Measurements from ENCODE around the gene ANTKMT. TPM values are rescaled to one million over a fixed set of nuclear protein-coding genes. Genes with fewer than 3 reads are reported as not detected.

The ANTKMT gene
- total and polyA plus RNA-seq, 2 experiments from 2014 or later, result 55.1 to 82.6 TPM

DNA sequence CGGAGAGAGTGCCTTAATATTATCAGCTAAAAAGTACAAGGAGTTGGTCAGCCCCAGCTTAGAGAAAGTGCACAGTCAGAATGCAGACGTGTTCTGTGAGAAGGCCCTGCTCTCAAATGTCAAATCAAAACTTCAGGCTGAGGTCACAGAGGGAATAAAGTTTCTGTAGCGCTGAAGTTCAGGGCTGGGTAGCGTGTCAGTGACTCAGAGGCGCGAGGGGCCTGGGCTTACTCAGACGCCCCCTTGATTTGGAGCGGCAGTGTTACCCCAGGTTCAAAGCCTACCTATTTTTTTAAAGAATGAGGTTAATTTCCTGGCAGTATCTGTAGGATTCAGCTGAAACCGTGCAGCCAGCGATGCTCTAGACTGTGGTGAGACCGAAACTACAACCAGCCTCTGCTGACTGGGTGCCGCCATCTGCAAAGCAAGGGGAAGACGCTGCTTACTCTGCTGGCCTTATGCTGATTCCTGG lies 15.1 kb downstream of the ANTKMT start:
- no peaks in the 10 kb centered on the region for H3K4me1 ChIP-seq (ENCODE audit: low read depth)
- TF ChIP-seq, protein P1, sequence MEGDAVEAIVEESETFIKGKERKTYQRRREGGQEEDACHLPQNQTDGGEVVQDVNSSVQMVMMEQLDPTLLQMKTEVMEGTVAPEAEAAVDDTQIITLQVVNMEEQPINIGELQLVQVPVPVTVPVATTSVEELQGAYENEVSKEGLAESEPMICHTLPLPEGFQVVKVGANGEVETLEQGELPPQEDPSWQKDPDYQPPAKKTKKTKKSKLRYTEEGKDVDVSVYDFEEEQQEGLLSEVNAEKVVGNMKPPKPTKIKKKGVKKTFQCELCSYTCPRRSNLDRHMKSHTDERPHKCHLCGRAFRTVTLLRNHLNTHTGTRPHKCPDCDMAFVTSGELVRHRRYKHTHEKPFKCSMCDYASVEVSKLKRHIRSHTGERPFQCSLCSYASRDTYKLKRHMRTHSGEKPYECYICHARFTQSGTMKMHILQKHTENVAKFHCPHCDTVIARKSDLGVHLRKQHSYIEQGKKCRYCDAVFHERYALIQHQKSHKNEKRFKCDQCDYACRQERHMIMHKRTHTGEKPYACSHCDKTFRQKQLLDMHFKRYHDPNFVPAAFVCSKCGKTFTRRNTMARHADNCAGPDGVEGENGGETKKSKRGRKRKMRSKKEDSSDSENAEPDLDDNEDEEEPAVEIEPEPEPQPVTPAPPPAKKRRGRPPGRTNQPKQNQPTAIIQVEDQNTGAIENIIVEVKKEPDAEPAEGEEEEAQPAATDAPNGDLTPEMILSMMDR (IDR thresholded peaks at IDR 0.05; ENCODE audit: low read depth, low read length), result no peak
- no peak for DNase-seq (ENCODE audit: low read depth in 1 of 2, low spot score in 1 of 2)
- no peaks in the 10 kb centered on the region for H3K27me3 ChIP-seq
- H3K36me3 ChIP-seq, result peaks cover 6% of the 10 kb centered on the region
- no peak overlapping the region for H3K4me3 ChIP-seq
- H3K9me3 ChIP-seq (ENCODE audit: low read depth), result no peaks in the 10 kb centered on the region
- no peak overlapping the region for H3K27ac ChIP-seq

DNA sequence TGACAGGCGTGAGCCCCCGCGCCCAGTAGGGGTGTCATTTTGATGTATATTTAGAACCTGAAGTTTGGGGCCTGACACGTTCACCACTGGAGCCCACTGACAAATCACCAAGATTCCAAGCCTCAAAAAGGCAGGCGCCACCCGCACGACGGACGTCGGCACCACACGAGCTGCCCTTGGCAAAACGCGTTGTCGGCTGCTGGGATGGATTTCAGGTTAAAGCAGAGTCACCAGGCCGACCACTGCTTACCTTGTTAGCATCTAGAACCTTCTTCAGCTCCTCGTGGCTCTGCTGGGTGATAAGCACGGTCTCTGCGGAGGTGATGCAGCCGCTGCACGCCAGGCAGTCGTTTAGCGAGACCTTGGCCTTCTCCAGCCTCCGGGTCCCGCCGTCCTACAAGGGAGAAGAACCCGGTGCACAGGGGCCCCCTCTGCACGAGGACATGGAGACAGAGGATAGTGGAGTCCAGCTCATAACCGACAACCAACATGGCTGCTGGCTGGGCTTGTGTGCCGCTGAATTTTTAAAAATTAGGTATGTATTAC lies 16.1 kb downstream of the ANTKMT start:
- TF ChIP-seq, protein P1 (IDR thresholded peaks at IDR 0.05; ENCODE audit: low read depth, low read length), result no peak
- Histone ChIP-seq H3K4me1 (ENCODE audit: low read depth) (no peaks in the 10 kb centered on the region), H3K27me3 (no peaks in the 10 kb centered on the region), H3K9me3 (ENCODE audit: low read depth) (no peaks in the 10 kb centered on the region), H3K27ac (no peak overlapping the region), H3K36me3 (peaks cover 6% of the 10 kb centered on the region), H3K4me3 (no peak overlapping the region)
- no peak for DNase-seq (ENCODE audit: low read depth in 1 of 2, low spot score in 1 of 2)

DNA sequence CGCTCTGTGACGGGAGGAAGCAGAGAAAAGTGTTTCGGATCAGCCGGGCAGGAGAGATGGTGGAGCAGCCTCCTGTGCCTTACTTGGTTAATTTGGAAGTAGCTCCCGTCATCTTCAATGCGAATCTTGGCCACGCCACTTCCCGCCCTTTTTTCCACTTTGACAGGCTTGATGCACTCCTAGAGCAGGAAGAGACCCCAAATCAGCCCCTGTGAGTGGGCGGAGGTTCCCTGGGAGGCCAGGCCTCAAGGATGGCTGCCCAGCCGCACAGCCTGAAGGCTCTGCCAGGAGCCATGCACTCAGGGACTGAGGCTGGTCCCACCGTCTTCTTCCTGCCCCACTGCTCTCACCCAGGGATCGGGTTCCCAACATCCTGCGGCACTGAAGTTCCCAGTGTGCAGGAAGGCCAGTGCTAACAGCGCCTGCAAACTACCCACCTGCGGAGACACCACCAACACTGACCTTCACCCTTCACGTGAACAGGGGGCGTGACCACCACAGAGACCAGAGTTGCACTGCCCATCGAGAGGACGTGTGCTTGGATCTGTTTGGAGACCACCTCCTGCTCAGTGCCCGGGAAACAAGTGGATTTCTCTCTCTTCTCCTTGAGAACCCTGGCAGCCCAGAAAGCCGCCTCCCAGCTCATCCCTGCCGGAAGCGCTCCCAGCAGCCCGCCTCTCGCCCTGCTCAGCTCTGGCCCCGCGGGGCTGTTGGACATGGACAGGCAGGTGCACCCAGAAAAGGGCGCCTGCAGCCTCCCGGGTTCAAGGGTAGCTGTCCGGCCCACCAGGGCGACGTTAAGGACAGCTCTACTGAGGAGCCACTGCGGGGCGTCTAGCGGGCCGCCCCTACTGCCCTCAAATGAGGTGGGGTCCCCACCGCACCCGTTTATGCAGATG lies 18.9 kb downstream of the ANTKMT start:
- H3K4me3 ChIP-seq, result peak overlapping the region; percentile 95
- no peak overlapping the region for H3K27ac ChIP-seq
- no peak for DNase-seq (ENCODE audit: low read depth in 1 of 2, low spot score in 1 of 2)
- H3K27me3 ChIP-seq, result no peaks in the 10 kb centered on the region
- TF ChIP-seq, protein P1 (IDR thresholded peaks at IDR 0.05; ENCODE audit: low read depth, low read length), result no peak
- H3K36me3 ChIP-seq, result peaks cover 6% of the 10 kb centered on the region
- no peaks in the 10 kb centered on the region for H3K4me1 ChIP-seq (ENCODE audit: low read depth)
- no peaks in the 10 kb centered on the region for H3K9me3 ChIP-seq (ENCODE audit: low read depth)

DNA sequence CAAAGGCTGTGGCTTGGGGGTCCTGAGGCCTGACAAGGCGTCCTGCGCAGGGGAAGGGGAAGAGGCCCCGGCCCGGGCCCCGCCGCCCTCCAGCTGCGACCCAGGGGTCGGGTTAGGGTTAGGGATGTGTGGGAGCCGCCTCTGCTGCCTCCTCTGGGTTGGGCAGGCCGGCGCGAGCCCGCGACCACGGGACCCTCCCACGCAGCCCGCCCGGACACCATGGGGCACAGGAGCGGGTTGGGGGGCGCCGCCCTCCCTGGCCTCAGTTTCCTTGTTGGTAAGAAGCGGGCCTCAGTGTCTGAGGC lies 19.5 kb downstream of the ANTKMT start:
- TF ChIP-seq, protein P1 (IDR thresholded peaks at IDR 0.05; ENCODE audit: low read depth, low read length), result no peak
- H3K4me3 ChIP-seq, result peak overlapping the region; percentile 95
- DNase-seq (ENCODE audit: low read depth in 1 of 2, low spot score in 1 of 2), result no peak
- H3K4me1 ChIP-seq (ENCODE audit: low read depth), result no peaks in the 10 kb centered on the region
- H3K36me3 ChIP-seq, result peaks cover 6% of the 10 kb centered on the region
- H3K9me3 ChIP-seq (ENCODE audit: low read depth), result no peaks in the 10 kb centered on the region
- H3K27me3 ChIP-seq, result no peaks in the 10 kb centered on the region
- H3K27ac ChIP-seq, result no peak overlapping the region

DNA sequence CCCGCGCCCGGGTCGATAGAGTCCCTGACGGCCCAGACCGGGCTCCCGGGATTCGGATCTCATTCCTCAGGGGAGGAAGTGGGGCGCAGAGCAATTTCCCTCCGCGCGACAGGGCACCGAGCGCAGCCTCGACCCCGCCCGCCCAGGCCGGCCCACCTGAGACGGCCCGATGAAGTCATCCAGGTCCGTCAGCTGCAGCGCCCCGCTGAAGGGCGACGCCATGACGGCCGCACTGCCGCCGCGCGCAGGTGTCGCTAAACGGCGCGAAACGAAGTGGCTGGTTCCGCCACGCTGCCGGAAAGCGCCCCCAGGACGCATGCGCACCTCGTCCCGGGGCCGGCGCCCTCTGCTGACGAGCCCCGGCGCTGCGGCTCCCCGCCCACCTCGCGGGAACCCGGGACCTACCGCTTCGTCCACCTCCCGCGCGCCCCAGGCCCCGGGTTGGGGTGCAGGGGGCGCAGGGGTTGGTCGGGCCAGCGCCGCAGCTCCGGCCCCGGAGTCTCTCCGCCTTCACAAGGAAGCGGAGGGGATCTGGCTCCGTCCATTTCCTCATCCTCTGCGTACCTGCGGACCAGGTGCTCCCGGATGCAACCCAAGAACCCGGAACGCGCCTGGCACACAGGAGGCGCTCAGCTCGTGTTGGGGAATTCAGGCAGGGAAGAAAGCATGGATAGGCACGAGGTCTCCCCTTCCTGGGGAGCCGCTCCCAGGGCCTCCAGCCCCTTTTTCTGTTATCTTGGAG lies 20.0 kb downstream of the ANTKMT start, which contains the start of gene CIAO3:
TSS of gene CIAO3 (minus strand) at position 234 of the 742 bp plus-strand sequence. CDS start at position 222, 12 bp downstream.
- Histone ChIP-seq H3K27ac (no peak within 1 kb of the TSS), H3K36me3 (peaks cover under 1% of the 10 kb centered on the region), H3K4me1 (ENCODE audit: low read depth) (no peaks in the 10 kb centered on the region), H3K4me3 (peak within 1 kb of the TSS; percentile 95), H3K27me3 (no peaks in the 10 kb centered on the region), H3K9me3 (ENCODE audit: low read depth) (no peaks in the 10 kb centered on the region)
- DNase-seq (ENCODE audit: low read depth in 1 of 2, low spot score in 1 of 2), result peak; percentile 92 to 95
- TF ChIP-seq, protein P1 (IDR thresholded peaks at IDR 0.05; ENCODE audit: low read depth, low read length), result peak; percentile 75
